GM21390 (cell line): Measurements from ENCODE around the gene PYDC2.

ENCODE experiments used
- ATAC-seq: cut with Tn5 transposase; IDR thresholded peaks from one replicate; pipeline ENCODE4 v1.9.1; 2021; ENCODE audit not compliant: unreplicated experiment

Gene PYDC2

GRCh38 chr3:191461113-191461595 is at the start of gene PYDC2:
TSS of gene PYDC2 (plus strand) at chr3:191461163. CDS start at chr3:191461163, 0 bp downstream.
- ATAC-seq, result no peak

- no peak for ATAC-seq
Observed at GRCh38 chr3:191412759-191413158, 48.2 kb upstream of the PYDC2 start.

- ATAC-seq, result no peak
Observed at GRCh38 chr3:191414286-191414685, 46.7 kb upstream of the PYDC2 start.

GRCh38 chr3:191414732-191415131 is 46.2 kb upstream of the PYDC2 start:
- ATAC-seq, result no peak

GRCh38 chr3:191415566-191415965 is 45.4 kb upstream of the PYDC2 start:
- no peak for ATAC-seq

GRCh38 chr3:191417457-191417729 is 43.6 kb upstream of the PYDC2 start:
- no peak for ATAC-seq

- ATAC-seq, result no peak
Observed at GRCh38 chr3:191420771-191421170, 40.2 kb upstream of the PYDC2 start.

GRCh38 chr3:191424881-191425280 is 36.1 kb upstream of the PYDC2 start:
- no peak for ATAC-seq

GRCh38 chr3:191425322-191425734 is 35.6 kb upstream of the PYDC2 start:
- ATAC-seq, result no peak

- ATAC-seq, result no peak
Observed at GRCh38 chr3:191426311-191426710, 34.7 kb upstream of the PYDC2 start.

GRCh38 chr3:191428177-191428576 is 32.8 kb upstream of the PYDC2 start:
- no peak for ATAC-seq

GRCh38 chr3:191430103-191430502 is 30.9 kb upstream of the PYDC2 start:
- no peak for ATAC-seq

- ATAC-seq, result no peak
Observed at GRCh38 chr3:191431160-191431822, 29.7 kb upstream of the PYDC2 start.

GRCh38 chr3:191432162-191432561 is 28.8 kb upstream of the PYDC2 start:
- ATAC-seq, result no peak

GRCh38 chr3:191434024-191434423 is 26.9 kb upstream of the PYDC2 start:
- ATAC-seq, result no peak

- ATAC-seq, result no peak
Observed at GRCh38 chr3:191435981-191436380, 25.0 kb upstream of the PYDC2 start.

GRCh38 chr3:191438150-191438814 is 22.7 kb upstream of the PYDC2 start:
- ATAC-seq, result no peak

- ATAC-seq, result no peak
Observed at GRCh38 chr3:191440532-191440931, 20.4 kb upstream of the PYDC2 start.

- ATAC-seq, result no peak
Observed at GRCh38 chr3:191441687-191442086, 19.3 kb upstream of the PYDC2 start.

GRCh38 chr3:191444569-191444968 is 16.4 kb upstream of the PYDC2 start:
- ATAC-seq, result no peak

GRCh38 chr3:191449256-191449655 is 11.7 kb upstream of the PYDC2 start:
- ATAC-seq, result no peak

- ATAC-seq, result peak; percentile 86
Observed at GRCh38 chr3:191455257-191455952, 5.6 kb upstream of the PYDC2 start.
